ENCODE data around the gene TENM4.
"Not testable (repeated sequence)": the region's sequence is repeated elsewhere in the genome, so short reads cannot be mapped to it uniquely, and the experiment has no call there.

TENM4 gene

DNA sequence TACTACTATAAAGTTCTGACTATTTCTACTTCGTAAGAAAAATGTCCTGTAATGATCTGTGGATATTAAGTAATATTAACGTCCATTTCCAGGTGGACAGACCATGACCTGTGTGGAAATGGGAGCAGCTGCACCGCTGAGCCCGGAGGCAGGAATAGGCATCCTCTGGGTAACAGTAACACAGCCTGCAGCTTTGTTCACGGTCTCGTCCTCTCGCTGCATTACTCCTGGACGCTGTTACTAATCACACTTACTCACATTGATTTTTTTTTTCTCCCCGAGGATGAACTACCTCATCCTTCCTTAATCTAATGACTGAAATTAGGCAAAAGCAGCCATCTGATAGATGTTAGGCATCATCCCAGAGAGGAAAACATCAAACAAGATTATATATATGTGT is 520.5 kb downstream of the TENM4 start:
- no peak for DNase-seq (ENCODE audit: low read depth in 2 of 3, low spot score in 2 of 3)

DNA sequence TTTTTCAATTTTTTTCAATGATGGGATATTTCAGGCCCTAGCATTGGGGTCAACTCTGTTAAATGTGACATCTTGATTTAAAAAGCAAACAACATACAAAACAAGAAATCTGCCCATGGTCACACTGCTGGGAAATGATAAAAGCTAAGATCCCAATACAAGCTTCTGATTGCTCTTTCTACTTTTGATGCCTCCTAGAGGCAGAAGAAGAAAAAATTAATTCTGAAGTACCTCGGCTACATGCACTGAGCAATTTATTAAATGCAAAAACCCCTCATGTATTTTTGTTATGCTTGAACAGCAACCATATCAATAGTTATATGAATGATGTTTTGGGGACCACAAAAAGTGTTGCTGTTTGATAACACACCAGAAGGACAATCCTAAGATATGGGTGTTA is 524.1 kb downstream of the TENM4 start:
- no peak for DNase-seq (ENCODE audit: low read depth in 2 of 3, low spot score in 2 of 3)

DNA sequence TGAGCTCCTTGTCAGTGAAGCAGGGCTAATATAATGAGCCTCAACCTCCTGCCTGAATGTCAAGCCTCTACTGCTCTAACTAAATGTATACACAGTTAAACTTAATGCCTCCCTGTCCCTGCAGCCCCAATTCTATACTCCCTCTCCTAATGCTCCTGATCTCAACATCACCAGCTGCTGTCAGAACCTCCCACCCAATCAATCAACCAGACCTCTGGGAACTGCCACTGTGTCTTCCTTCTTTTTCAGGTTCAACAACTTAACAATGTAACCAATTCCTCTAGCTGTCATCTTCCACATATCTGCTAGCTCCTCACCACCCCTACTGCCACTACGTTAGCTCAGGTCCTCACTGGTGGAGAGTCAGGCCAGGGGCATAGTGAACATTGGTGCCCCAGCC is 526.3 kb downstream of the TENM4 start:
- DNase-seq (ENCODE audit: low read depth in 2 of 3, low spot score in 2 of 3) = no peak

DNA sequence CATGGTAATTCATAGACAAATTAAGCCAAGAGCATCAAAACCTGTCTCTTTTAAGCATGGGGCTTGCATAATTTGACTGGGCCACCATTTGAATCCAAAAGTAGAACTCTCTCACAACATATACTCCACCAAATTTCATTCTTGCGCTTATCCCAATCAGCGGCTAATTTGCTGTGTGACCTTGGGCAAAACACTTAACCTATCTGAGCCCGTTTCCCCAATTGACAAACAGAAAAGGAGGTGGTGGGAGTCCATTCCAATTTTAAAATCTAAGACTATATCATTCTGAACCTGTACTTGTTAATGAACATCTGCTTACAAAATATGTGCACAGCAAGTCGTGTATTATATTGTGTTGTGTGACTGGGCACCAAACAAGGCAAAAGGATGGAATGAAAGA is 528.1 kb downstream of the TENM4 start:
- DNase-seq (ENCODE audit: low read depth in 2 of 3, low spot score in 2 of 3) = no peak

DNA sequence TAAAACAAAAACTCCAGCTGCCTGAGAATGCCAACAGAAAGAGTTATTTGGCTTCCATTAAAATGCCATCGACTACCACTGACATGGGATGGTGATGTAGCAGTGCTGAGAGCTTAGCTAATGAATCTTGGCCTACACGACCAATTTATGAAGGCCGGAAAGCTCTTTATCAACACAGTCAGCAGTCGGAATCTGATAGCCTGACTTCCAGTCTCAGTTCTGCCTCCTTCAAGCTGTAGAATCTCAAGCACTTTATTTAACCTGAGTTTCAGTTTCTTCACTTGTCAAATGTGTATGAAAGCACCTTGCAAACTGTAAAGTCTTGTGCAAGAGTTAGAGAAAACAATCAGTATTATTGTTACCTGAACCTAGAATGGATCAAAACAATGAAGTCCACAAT is 530.5 kb downstream of the TENM4 start:
- DNase-seq (ENCODE audit: low read depth in 2 of 3, low spot score in 2 of 3) = no peak

DNA sequence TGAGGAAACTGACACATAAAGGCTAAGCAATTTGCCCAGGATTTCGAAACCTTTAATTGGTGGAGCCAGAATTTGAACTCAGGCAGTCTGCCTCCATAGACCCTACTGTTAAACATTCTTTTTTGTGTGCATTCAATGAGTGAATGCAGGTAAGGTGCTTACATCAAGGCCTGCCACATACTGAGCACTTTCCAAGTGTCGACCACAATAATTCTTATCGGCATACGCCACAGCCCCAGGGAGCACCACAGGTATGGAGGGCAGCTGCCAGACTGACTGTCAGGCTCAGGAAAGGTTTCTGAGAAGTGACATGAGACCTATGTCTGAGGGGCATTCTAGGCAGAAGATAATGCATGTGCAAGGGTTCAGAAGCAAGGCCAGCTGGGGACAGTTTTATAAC is 531.4 kb downstream of the TENM4 start:
- no peak for DNase-seq (ENCODE audit: low read depth in 2 of 3, low spot score in 2 of 3)

DNA sequence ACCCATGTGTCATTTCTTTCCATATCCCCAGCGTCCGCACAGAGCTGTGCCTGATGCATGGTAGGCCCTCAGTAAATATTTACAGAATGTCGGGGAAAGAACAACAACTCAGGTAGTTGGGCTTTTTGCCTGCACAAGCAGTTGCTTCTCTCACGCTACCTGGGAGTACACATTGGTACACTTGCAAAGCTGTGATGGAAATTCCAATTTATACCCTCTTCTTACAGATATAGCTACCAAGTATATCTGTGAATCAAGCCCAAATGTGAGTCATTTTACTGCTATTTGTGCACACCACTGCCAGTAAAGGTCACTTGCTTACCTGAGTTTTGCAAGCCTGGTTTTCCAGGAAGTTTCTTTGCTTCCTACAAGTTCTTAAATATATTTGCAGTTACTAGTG is 533.2 kb downstream of the TENM4 start:
- no peak for DNase-seq (ENCODE audit: low read depth in 2 of 3, low spot score in 2 of 3)

DNA sequence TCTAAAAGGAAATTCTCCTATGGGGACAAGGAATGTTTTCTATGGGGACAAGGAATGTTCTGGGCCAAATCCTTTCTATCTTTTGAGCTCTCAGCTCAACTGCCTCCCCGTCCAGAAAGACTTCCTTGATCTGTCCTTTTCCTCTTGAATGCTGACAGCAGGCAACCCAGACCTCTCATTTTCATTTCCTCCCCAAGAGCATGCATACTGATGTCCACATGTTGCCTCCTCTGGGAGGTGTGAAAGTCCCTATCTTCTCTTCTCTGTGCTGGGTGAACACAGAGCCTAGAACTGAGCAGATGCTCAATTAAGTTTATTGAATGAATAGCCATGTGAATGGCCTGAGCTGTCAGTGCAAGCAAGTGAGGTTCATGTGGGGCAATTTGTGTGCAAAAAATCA is 534.3 kb downstream of the TENM4 start:
- no peak for DNase-seq (ENCODE audit: low read depth in 2 of 3, low spot score in 2 of 3)

DNA sequence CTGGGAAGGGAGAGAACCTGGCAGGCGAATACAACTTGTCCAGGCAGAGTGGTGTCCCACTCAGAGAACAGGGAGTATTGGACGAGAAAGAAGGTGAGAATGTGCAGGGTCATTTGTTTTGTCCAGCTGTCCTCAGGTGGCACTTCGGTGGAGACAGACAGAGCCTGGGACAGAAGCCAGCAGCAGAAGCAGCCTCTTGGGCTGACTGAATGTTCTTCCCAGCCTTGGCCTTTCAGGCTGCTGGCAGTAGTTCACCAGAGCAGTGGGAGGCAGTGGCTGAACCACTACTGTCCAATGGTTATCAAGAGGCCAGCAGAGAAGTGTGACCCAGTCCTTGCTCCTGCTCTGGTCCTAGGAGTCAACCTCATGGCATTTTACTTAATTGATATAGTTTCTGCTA is 535.1 kb downstream of the TENM4 start:
- no peak for DNase-seq (ENCODE audit: low read depth in 2 of 3, low spot score in 2 of 3)

DNA sequence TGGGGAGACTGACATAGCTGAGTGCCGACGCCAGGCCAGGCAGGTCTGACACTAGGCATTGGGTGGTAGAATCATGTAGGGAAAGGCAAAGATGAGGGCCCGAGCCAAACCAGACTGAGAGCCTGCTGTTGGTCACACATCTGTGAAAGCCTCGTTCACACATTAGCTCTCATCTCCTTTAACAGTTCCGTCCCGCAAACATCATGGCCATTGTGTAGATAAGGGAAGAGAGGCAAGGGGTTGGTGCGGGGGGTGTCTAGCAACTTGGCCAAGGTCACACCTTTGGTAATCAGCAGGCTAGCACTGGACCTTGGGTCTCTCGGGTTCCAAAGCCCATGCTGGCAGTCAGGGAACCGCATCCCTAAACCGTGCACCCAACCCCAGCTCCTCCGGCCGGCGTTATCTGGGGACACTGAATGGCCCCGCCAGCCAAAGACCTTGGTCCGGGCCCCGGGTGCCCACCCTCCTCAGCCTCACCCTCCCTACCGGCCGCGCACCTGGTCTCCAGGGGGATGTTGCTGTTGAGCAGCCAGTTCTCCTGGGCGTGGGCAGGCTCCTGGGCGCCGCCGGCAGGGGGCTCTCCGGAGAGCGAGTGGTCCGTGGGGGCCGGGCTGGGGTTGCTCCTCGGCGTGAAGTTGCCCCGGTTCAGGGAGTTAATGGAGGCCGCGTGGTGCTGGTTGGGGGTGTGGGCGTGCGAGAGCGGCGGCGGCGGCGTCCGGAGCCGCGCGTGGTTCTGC is 537.9 kb downstream of the TENM4 start:
- no peak for DNase-seq (ENCODE audit: low read depth in 2 of 3, low spot score in 2 of 3)

DNA sequence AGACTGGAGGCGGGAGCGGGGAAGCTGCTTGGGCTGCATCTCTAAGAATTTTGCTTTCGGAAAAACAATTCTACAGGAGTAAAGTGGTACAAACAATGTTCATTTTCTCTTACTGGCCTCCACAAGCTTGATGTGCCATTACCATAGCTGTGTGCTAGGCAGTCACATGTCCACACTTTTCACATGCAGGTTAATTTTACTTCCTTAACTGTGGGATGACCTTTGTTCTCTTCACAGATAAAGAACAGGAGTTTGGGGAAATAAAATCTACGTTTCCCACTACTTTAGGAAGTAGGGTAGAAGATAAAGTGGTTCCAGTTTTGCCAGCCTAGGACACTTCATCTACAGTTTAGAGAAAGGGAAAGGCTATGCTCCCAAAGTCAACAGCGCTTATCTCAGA is 539.0 kb downstream of the TENM4 start:
- no peak for DNase-seq (ENCODE audit: low read depth in 2 of 3, low spot score in 2 of 3)

DNA sequence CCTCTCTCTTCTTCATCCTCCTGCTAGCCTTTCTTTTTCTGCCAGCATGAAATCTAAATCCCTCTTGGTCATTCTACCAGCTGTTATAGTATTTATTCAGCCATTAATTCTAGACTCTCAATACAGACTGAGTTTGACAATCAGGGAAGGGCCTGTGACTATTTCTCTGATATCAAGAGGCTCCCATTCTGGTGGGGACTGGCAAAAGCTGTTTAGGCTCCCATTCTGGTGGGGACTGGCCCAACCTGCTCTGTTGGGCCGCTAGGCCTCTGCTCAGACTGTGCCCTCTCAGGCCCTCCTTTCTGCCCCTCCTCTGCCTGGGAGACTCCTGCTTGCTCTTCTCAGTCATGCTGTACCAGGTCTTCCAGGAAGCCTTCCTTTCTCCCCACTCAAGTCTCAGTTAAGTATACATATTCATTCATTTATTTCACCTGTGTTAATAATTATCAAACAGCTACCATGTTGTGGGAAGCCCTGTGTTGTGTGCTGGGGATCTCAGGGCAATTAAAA is 542.5 kb downstream of the TENM4 start:
- no peak for DNase-seq (ENCODE audit: low read depth in 2 of 3, low spot score in 2 of 3)

DNA sequence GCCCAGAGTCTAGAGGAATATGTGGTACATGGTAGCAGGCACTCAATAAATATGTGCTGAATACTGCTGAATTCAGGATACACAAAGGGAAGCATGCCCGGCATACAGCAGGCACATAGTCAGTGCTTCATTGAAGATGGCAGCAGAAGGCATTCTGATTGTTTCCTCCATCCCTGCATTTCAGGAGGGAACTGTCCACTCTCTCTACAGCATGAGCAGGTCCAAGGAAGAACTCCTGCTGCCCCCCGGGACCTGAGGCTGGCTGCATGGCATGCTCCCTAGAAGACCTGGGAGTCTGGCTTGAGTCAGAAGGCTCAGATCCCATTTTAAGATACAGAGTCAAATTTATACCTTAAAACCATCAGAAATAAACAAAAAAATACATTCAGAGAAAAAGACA is 546.8 kb downstream of the TENM4 start:
- no peak for DNase-seq (ENCODE audit: low read depth in 2 of 3, low spot score in 2 of 3)

DNA sequence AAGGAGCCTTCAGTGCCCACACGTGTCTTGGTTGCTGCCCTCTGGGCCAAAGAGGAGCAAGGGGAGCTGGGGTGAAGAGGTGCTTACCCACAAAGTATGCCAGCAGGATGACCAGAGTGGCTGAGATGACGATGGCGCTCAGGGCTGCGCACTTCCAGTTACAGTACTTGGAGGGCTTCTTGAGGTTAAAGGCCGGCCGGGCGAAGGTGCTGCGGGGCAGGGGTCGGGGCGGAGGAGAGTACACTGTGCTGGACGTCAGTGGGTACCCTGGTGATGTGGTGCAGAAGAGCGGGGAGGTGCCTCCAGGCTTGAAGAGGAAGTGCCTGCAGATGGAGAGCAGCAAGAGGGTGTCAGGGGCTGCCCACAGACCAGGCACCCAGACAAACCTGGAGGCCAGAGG is 551.1 kb downstream of the TENM4 start:
- no peak for DNase-seq (ENCODE audit: low read depth in 2 of 3, low spot score in 2 of 3)

DNA sequence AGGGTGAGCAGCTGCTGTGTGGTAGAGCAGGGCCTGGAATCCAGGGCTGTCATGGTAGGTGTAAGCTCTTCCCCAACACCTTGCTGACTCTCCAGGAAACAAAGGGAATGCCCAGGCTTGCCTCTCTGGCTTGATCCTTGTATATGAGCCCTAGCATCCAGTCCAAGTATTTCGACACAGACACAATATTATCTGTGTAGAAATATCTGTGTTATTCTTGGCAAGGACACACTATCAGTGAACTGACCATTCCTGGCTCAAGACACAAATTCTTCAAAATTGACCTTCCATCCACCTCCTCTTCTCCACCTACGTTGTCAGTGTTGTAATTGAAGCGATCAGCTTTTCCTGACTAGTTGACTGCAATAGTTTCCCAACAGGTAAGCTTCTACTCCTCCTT is 554.2 kb downstream of the TENM4 start:
- no peak for DNase-seq (ENCODE audit: low read depth in 2 of 3, low spot score in 2 of 3)

DNA sequence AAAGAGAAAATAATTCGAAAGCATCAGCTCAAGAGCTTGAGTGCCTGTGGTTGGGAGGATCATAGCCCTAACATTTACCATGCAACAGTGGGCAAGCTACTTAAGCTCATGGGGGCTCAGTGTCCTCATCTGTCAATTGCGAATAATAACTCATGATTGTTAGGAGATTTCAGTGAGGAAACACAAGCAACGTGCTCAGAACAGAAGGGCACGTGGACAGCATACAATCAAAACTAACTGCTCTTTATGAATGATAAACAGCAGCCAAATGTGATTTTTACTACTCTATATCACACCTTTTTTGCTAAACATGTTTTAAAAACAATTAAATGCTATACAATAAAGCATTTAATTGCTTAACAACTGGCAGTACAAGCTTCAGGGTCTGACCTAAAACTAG is 556.1 kb downstream of the TENM4 start:
- DNase-seq (ENCODE audit: low read depth in 2 of 3, low spot score in 2 of 3) = no peak

DNA sequence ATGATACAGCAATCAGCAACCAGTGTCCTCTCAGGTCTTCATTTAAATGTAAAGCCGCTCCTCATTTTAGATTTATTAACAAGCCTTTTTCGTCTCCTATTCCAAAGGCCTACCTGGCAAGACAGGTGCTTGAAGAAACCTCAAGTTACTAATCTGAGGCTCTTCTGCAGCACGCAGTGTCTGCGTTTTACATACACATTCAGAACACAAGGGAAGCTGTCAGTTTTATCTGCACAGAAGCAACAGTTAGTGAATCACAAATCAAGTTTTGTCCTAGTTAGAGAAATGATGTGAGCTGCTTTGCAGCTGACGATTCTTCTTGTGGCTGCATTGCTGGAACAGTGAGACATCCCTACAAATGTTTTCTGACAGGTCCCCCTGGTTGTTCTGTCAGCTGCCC is 557.3 kb downstream of the TENM4 start:
- DNase-seq (ENCODE audit: low read depth in 2 of 3, low spot score in 2 of 3) = no peak

DNA sequence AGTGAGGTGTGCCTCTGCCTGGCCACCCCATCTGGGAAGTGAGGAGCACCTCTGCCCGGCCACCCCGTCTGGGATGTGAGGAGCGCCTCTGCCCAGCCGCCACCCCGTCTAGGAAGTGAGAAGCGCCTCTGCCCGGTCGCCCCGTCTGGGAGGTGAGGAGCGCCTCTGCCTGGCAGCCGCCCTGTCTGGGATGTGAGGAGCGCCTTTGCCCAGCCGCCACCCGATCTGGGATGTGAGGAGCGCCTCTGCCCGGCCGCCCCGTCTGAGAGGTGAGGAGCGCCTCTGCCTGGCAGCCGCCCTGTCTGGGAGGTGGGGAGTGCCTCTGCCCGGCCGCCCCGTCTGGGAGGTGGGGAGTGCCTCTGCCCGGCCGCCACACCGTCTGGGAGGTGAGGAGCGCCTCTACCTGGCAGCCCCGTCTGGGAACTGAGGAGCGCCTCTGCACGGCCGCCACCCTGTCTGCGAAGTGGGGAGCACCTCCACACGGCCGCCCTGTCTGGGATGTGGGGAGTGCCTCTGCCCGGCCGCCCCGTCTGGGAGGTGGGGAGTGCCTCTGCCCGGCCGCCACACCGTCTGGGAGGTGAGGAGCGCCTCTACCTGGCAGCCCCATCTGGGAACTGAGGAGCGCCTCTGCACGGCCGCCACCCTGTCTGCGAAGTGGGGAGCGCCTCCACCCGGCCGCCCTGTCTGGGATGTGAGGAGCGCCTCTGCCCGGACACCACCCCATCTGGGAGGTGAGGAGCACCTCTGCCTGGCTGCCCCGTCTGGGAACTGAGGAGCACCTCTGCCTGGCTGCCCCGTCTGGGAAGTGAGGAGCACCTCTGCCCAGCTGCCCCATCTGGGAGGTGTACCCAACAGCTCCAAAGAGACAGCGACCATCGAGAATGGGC is 561.5 kb downstream of the TENM4 start:
- DNase-seq (ENCODE audit: low read depth in 2 of 3, low spot score in 2 of 3) = not testable (repeated sequence)

DNA sequence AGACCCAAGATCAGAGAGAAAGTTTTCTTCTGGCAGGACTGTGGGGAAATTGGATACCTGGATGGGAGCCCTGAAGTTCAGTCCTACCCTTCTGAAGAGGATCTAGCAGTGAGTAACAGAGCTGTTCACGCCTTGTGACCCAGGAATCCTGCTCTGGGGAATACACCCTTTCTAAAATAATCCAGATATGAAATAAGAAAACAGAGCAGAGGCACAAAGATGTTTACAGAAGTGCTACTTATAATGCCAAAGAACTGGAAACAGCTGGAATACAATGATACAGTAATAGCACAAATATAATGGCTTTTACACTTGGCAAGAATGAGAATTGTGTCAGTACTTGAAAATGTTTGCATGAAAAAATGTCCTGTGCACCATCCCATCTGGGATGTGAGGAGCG is 562.2 kb downstream of the TENM4 start:
- DNase-seq (ENCODE audit: low read depth in 2 of 3, low spot score in 2 of 3) = no peak

DNA sequence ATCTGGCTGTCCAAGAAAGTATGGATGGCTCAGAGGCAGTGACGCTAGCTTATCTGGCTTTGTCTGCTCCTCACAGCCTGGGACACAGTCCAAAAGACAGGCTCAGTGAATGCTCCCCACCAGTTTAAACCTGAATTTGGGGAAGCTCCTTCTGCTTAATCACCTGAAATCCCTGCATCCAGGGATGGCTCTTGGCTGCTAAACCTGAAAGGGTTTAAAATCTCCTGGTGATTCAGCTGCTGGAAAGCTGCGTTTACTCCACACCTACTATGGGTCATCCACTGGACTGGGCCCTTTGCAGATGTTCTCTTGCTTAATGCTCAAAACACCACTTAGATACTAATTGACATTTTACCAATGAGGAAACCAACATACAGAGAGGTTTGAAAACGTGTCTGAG is 564.2 kb downstream of the TENM4 start:
- no peak for DNase-seq (ENCODE audit: low read depth in 2 of 3, low spot score in 2 of 3)

DNA sequence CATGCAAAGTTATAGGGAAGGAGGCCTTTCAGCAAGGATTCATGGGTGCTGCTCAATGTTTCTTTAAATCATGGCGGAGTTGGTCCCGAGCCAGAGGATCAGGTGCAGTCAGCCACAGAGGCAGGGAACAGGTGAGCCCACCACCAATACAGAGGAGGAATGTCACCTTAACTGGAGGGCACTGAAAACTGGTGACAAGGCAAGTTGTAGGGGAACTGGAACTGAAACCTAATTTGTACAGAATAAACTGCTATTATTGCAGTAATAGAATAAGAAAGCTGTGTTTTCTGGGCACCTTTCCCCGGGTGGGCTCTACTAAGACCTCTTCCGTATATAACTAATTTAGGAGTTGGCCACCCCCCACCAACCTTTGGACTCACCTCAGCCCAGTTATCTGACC is 570.2 kb downstream of the TENM4 start:
- no peak for DNase-seq (ENCODE audit: low read depth in 2 of 3, low spot score in 2 of 3)

DNA sequence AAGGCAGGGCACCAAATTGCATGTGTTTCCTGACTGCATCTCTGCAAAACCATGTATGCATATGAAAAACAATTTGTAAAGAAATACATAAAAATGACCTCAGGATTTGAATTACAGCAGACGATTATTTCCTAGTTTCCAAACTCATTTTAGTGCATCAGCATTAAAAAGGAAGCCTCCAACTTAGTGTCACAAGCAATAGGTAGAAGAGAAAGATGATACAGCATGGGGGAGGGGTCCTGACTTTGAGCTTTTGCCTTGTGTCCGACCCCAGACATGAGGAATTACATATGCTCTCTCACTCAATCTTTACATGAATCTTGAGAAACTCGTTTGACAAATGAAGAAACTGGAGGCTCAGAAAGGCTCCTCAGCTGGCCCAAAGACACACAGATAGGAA is 571.5 kb downstream of the TENM4 start:
- DNase-seq (ENCODE audit: low read depth in 2 of 3, low spot score in 2 of 3) = no peak

Measured in activated CD8-positive, alpha-beta memory T cell treated with anti-CD3 and anti-CD28 coated beads for 48 hours (primary cell).